Mucosa of descending colon (tissue), 3 donors: ENCODE results near the gene ZNF791. TPM values are rescaled to one million over a fixed set of nuclear protein-coding genes. Genes with fewer than 3 reads are reported as not detected.

Experiments used
- ATAC-seq: fragments of 200-7000 bp; cut with Tn5 transposase; one replicate; pipeline ENCODE4 v1.9.1; 2020; ENCODE audit warnings: mild to moderate bottlenecking, moderate library complexity
- DNase-seq, 3 donors: peaks; one replicate each; pipeline ENCODE4 v3.0.0-alpha.2; 2020
- H3K36me3 ChIP-seq: fragments of 200-600 bp; one replicate; pipeline ENCODE4 v1.8.0; 2021; ENCODE audit warnings: low read depth, mild to moderate bottlenecking
- H3K4me1 ChIP-seq: fragments of 200-600 bp; one replicate; pipeline ENCODE4 v1.8.0; 2021; ENCODE audit warnings: low read depth, mild to moderate bottlenecking
- H3K4me3 ChIP-seq: fragments of 200-600 bp; one replicate; pipeline ENCODE4 v1.8.0; 2021; ENCODE audit warnings: mild to moderate bottlenecking
- H3K9me3 ChIP-seq: fragments of 200-600 bp; one replicate; pipeline ENCODE4 v1.8.0; 2021; ENCODE audit warnings: mild to moderate bottlenecking
- intact Hi-C, 2 donors: fragments of 100-400 bp; cut with DNase I in 1 of 2; cut with micrococcal nuclease in 1 of 2; formaldehyde crosslinking; loops; one replicate each; pipeline versions ENCODE4 v1.11.0 to v1.11.1; 2022; cut with DNase I, micrococcal nuclease
- total RNA-seq, 3 donors: library from RNA; stranded (reverse); fragmentation: NEBNext Ultra II Directional in 2 of 3; extraction: Animal tissue kit (Norgen Biotek cat#: 25700) in 2 of 3; gene quantifications; one replicate each; pipeline versions ENCODE4 v1.2.1 to v1.2.4, GENCODE V29; 2021 to 2023
- TF ChIP-seq, protein P1 (sequence below): fragments of 200-600 bp; IDR thresholded peaks from one replicate; pipeline ENCODE4 v1.8.0; 2022; ENCODE audit warnings: antibody characterized with exemption, mild to moderate bottlenecking
- donor health status: DM: no; HTN: no; CAD: no; lungs with moderate emphysema.
- donor health status: DM: no; HTN: no; CAD: no.
- donor health status: DM: no; HTN: yes; CAD: no.

ZNF791 gene
- total RNA-seq, 3 donors from 2014 or later = 22.5 to 29.7 (median 26.9) TPM

DNA sequence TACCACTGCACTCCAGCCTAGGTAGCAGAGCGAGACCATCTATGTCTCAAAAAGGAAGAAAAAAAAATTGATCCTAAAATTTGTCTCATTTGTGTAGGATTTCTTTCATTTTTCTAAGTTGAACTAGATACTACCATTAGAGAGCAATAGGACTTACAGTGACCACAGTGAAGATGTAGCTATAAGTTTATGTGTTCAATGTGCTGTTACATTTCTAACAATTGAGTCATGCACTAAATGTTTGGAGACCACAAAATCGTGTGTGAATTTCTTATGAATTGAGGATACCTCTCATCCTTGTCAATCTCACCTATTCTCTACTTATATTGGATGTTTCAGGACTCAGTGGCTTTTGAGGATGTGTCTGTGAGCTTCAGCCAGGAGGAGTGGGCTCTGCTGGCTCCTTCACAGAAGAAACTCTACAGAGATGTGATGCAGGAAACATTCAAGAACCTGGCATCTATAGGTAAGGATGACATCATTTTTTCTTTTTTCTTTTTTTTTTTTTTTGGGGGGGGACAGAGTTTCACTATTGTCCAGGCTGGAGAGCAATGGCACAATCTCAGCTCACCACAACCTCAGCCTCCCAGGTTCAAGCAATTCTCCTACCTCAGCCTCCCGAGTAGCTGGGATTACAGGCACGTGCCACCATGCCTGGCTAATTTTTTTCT lies 12.8 kb downstream of the ZNF791 start:
- TF ChIP-seq, protein P1, sequence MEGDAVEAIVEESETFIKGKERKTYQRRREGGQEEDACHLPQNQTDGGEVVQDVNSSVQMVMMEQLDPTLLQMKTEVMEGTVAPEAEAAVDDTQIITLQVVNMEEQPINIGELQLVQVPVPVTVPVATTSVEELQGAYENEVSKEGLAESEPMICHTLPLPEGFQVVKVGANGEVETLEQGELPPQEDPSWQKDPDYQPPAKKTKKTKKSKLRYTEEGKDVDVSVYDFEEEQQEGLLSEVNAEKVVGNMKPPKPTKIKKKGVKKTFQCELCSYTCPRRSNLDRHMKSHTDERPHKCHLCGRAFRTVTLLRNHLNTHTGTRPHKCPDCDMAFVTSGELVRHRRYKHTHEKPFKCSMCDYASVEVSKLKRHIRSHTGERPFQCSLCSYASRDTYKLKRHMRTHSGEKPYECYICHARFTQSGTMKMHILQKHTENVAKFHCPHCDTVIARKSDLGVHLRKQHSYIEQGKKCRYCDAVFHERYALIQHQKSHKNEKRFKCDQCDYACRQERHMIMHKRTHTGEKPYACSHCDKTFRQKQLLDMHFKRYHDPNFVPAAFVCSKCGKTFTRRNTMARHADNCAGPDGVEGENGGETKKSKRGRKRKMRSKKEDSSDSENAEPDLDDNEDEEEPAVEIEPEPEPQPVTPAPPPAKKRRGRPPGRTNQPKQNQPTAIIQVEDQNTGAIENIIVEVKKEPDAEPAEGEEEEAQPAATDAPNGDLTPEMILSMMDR = no peak
- ATAC-seq = no peak
- intact Hi-C loops = no loop called here

DNA sequence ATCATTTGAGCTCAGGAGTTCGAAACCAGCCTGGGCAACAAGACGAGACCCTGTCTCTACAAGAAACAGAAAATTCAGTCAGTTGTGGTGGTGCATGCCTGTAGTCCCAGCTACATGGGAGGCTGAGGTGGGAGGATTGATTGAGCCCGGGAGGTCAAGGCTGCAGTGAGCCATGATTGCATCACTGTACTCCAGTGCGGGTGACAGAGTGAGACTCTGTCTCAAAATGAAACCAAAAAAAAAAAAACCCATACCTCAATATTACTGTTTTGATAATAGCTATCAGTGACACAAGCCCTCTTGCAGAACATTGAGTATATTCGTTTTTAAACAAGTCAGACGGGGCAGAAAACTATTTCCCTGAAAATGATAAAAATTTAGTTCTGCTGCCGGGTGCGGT lies 16.2 kb downstream of the ZNF791 start:
- H3K4me1 ChIP-seq = no peaks in the 10 kb centered on the region
- TF ChIP-seq, protein P1 = no peak
- no peak for ATAC-seq
- intact Hi-C loops = no loop called here
- DNase-seq = no peak
- H3K36me3 ChIP-seq = peaks cover 30% of the 10 kb centered on the region
- no peak overlapping the region for H3K4me3 ChIP-seq
- peaks cover 25% of the 10 kb centered on the region for H3K9me3 ChIP-seq

More for the DNA sequence above, 12.8 kb downstream of the ZNF791 start:
- Histone ChIP-seq H3K36me3 (peaks cover 27% of the 10 kb centered on the region), H3K9me3 (peaks cover 21% of the 10 kb centered on the region), H3K4me3 (no peak overlapping the region), H3K4me1 (peaks cover 3% of the 10 kb centered on the region)
- no peak for DNase-seq

DNA sequence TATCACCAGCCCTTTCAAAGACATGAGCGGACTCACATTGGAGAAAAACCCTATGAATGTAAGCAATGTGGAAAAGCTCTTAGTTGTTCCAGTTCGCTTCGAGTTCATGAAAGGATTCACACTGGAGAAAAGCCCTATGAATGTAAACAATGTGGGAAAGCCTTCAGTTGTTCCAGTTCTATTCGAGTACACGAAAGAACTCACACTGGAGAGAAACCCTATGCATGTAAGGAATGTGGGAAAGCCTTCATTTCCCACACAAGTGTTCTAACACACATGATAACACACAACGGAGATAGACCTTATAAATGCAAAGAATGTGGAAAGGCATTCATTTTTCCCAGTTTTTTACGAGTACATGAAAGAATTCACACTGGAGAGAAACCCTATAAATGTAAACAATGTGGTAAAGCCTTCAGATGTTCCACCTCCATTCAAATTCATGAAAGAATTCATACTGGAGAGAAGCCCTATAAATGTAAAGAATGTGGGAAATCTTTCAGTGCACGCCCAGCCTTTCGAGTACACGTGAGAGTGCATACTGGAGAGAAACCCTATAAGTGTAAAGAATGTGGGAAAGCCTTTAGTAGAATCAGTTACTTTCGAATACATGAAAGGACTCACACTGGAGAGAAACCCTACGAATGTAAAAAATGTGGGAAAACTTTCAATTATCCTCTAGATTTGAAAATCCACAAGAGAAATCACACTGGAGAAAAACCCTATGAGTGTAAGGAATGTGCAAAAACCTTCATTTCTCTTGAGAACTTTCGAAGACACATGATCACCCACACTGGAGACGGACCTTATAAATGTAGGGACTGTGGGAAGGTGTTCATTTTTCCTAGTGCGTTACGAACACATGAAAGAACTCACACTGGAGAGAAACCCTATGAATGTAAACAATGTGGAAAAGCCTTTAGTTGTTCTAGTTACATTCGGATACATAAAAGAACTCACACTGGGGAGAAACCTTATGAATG lies 17.6 kb downstream of the ZNF791 start:
- DNase-seq = no peak
- intact Hi-C loops = no loop called here
- TF ChIP-seq, protein P1 = no peak
- no peak for ATAC-seq
- Histone ChIP-seq H3K4me3 (no peak overlapping the region), H3K36me3 (peaks cover 30% of the 10 kb centered on the region), H3K9me3 (peaks cover 25% of the 10 kb centered on the region), H3K4me1 (no peaks in the 10 kb centered on the region)

DNA sequence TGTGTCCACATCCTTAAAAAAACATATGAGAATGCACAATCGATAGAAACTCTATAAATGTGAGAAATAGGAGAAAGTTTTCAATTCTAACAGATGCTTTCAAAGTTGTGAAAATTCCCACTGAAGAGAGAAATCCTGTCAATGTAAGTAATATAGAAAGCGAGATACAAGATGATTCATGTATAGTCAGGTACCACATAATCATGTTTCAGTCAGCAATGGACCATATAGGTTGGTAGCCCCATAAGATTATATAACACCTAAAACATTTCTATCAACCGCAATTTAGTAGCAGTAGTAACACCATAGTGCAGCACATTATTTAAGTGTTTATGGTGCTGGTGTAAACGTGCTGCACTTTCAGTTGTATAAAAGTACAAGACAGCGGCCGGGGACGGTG lies 18.5 kb downstream of the ZNF791 start:
- intact Hi-C loops = no loop called here
- Histone ChIP-seq H3K4me3 (no peak overlapping the region), H3K36me3 (peaks cover 30% of the 10 kb centered on the region), H3K9me3 (peaks cover 25% of the 10 kb centered on the region), H3K4me1 (no peaks in the 10 kb centered on the region)
- no peak for ATAC-seq
- TF ChIP-seq, protein P1 = no peak
- DNase-seq = no peak

DNA sequence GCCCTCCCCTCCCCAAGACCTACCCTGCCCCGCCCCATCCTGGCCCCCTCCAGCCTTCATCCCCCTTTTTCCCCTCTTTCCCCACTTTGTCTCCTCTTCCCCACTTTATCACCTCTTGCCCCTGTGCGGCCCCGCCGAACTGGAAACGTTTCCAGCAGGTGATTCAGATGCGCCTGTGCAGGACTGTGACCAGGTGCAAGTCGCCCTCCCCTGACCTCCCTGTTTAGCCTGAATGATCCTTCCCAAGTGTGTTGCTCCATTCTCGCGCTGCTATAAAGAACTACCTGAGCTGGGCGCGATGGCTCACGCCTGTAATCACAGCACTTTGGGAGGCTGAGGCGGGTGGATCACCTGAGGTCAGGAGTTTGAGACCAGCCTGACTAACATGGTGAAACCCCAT lies 25.9 kb downstream of the ZNF791 start:
- H3K4me1 ChIP-seq = peaks cover 9% of the 10 kb centered on the region
- DNase-seq (no peak), ATAC-seq (no peak)
- TF ChIP-seq, protein P1 = no peak
- H3K4me3 ChIP-seq = no peak overlapping the region
- intact Hi-C loops = no loop called here
- H3K36me3 ChIP-seq = no peaks in the 10 kb centered on the region
- no peaks in the 10 kb centered on the region for H3K9me3 ChIP-seq
